ENCODE measurements around the gene GPR21.

DNA sequence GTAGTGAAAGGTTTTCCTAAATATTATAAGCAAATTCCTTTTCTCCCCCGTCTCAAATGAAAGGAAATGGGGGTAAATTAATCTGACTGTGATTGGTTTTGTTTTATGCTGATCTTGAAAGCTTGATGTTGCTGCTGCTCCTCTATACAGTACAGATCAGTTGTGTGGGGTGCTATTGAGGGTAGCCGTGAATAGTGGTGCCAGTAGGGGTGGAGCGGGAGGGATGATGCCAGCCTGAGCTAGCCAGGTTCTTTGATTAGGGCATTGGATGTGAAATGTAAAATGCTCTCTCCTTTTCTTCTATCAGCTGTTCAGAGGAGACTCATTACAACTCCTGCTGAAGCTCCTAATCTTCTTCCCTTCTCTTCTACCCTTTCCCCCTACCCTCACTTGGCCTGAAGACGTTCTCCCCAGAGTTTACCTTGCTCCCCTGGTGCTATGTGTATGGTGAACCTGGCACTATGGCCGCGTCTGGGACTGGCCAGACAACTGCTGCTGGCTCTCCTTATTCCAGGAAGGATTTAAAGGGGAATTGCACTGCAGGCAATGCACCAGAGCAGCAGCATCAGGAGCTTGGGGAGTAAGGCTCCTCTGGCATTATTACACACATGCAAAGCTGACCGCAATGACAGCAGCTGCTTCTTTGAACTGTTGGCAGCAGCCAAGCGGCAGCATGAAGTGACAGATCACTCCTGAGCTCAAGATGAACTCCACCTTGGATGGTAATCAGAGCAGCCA is 566 bp downstream of the GPR21 start:
- TF ChIP-seq, protein P1, sequence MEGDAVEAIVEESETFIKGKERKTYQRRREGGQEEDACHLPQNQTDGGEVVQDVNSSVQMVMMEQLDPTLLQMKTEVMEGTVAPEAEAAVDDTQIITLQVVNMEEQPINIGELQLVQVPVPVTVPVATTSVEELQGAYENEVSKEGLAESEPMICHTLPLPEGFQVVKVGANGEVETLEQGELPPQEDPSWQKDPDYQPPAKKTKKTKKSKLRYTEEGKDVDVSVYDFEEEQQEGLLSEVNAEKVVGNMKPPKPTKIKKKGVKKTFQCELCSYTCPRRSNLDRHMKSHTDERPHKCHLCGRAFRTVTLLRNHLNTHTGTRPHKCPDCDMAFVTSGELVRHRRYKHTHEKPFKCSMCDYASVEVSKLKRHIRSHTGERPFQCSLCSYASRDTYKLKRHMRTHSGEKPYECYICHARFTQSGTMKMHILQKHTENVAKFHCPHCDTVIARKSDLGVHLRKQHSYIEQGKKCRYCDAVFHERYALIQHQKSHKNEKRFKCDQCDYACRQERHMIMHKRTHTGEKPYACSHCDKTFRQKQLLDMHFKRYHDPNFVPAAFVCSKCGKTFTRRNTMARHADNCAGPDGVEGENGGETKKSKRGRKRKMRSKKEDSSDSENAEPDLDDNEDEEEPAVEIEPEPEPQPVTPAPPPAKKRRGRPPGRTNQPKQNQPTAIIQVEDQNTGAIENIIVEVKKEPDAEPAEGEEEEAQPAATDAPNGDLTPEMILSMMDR (conservative IDR thresholded peaks at IDR 0.05; ENCODE audit: low read depth in 2 of 2) = no peak
- TF ChIP-seq EZH2 (IDR thresholded peaks at IDR 0.05; ENCODE audit: low read depth, unreplicated experiment) = no peak
- no peak for TF ChIP-seq CREB1 (CRISPR knock-in tag; IDR thresholded peaks at IDR 0.05; ENCODE audit: low read depth)
- TF ChIP-seq POLR2AphosphoS5 (IDR thresholded peaks at IDR 0.05; ENCODE audit: low read depth) = no peak
- no peak for TF ChIP-seq EZH2phosphoT487 (IDR thresholded peaks at IDR 0.05; ENCODE audit: unreplicated experiment)
- TF ChIP-seq, protein P2, sequence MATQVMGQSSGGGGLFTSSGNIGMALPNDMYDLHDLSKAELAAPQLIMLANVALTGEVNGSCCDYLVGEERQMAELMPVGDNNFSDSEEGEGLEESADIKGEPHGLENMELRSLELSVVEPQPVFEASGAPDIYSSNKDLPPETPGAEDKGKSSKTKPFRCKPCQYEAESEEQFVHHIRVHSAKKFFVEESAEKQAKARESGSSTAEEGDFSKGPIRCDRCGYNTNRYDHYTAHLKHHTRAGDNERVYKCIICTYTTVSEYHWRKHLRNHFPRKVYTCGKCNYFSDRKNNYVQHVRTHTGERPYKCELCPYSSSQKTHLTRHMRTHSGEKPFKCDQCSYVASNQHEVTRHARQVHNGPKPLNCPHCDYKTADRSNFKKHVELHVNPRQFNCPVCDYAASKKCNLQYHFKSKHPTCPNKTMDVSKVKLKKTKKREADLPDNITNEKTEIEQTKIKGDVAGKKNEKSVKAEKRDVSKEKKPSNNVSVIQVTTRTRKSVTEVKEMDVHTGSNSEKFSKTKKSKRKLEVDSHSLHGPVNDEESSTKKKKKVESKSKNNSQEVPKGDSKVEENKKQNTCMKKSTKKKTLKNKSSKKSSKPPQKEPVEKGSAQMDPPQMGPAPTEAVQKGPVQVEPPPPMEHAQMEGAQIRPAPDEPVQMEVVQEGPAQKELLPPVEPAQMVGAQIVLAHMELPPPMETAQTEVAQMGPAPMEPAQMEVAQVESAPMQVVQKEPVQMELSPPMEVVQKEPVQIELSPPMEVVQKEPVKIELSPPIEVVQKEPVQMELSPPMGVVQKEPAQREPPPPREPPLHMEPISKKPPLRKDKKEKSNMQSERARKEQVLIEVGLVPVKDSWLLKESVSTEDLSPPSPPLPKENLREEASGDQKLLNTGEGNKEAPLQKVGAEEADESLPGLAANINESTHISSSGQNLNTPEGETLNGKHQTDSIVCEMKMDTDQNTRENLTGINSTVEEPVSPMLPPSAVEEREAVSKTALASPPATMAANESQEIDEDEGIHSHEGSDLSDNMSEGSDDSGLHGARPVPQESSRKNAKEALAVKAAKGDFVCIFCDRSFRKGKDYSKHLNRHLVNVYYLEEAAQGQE (IDR thresholded peaks at IDR 0.05; ENCODE audit: unreplicated experiment) = no peak
- TF ChIP-seq, protein P3, sequence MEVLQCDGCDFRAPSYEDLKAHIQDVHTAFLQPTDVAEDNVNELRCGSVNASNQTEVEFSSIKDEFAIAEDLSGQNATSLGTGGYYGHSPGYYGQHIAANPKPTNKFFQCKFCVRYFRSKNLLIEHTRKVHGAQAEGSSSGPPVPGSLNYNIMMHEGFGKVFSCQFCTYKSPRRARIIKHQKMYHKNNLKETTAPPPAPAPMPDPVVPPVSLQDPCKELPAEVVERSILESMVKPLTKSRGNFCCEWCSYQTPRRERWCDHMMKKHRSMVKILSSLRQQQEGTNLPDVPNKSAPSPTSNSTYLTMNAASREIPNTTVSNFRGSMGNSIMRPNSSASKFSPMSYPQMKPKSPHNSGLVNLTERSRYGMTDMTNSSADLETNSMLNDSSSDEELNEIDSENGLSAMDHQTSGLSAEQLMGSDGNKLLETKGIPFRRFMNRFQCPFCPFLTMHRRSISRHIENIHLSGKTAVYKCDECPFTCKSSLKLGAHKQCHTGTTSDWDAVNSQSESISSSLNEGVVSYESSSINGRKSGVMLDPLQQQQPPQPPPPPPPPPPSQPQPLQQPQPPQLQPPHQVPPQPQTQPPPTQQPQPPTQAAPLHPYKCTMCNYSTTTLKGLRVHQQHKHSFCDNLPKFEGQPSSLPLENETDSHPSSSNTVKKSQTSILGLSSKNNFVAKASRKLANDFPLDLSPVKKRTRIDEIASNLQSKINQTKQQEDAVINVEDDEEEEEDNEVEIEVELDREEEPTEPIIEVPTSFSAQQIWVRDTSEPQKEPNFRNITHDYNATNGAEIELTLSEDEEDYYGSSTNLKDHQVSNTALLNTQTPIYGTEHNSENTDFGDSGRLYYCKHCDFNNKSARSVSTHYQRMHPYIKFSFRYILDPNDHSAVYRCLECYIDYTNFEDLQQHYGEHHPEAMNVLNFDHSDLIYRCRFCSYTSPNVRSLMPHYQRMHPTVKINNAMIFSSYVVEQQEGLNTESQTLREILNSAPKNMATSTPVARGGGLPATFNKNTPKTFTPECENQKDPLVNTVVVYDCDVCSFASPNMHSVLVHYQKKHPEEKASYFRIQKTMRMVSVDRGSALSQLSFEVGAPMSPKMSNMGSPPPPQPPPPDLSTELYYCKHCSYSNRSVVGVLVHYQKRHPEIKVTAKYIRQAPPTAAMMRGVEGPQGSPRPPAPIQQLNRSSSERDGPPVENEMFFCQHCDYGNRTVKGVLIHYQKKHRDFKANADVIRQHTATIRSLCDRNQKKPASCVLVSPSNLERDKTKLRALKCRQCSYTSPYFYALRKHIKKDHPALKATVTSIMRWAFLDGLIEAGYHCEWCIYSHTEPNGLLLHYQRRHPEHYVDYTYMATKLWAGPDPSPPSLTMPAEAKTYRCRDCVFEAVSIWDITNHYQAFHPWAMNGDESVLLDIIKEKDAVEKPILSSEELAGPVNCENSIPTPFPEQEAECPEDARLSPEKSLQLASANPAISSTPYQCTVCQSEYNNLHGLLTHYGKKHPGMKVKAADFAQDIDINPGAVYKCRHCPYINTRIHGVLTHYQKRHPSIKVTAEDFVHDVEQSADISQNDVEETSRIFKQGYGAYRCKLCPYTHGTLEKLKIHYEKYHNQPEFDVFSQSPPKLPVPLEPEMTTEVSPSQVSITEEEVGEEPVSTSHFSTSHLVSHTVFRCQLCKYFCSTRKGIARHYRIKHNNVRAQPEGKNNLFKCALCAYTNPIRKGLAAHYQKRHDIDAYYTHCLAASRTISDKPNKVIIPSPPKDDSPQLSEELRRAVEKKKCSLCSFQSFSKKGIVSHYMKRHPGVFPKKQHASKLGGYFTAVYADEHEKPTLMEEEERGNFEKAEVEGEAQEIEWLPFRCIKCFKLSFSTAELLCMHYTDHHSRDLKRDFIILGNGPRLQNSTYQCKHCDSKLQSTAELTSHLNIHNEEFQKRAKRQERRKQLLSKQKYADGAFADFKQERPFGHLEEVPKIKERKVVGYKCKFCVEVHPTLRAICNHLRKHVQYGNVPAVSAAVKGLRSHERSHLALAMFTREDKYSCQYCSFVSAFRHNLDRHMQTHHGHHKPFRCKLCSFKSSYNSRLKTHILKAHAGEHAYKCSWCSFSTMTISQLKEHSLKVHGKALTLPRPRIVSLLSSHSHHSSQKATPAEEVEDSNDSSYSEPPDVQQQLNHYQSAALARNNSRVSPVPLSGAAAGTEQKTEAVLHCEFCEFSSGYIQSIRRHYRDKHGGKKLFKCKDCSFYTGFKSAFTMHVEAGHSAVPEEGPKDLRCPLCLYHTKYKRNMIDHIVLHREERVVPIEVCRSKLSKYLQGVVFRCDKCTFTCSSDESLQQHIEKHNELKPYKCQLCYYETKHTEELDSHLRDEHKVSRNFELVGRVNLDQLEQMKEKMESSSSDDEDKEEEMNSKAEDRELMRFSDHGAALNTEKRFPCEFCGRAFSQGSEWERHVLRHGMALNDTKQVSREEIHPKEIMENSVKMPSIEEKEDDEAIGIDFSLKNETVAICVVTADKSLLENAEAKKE (CRISPR knock-in tag; IDR thresholded peaks at IDR 0.05) = no peak
- TF ChIP-seq JUNB (IDR thresholded peaks at IDR 0.05; ENCODE audit: unreplicated experiment) = no peak
- no peak for TF ChIP-seq STAT1 (IDR thresholded peaks at IDR 0.05; ENCODE audit: unreplicated experiment)
- TF ChIP-seq ZNF114 (CRISPR knock-in tag; IDR thresholded peaks at IDR 0.05) = no peak
- TF ChIP-seq, protein P4, sequence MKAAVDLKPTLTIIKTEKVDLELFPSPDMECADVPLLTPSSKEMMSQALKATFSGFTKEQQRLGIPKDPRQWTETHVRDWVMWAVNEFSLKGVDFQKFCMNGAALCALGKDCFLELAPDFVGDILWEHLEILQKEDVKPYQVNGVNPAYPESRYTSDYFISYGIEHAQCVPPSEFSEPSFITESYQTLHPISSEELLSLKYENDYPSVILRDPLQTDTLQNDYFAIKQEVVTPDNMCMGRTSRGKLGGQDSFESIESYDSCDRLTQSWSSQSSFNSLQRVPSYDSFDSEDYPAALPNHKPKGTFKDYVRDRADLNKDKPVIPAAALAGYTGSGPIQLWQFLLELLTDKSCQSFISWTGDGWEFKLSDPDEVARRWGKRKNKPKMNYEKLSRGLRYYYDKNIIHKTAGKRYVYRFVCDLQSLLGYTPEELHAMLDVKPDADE (IDR thresholded peaks at IDR 0.05) = no peak
- no peak for TF ChIP-seq NANOG (IDR thresholded peaks at IDR 0.05; ENCODE audit: borderline replicate concordance)
